ENCODE data around the gene SP6.

Gene SP6

GRCh38 chr17:47850692-47851573 lies at the start of gene SP6:
Gene SP6, minus strand, starts transcription at chr17:47851163. Its CDS starts 2,734 bp downstream, at chr17:47848429.
- Mint-ChIP-seq H3K4me3 (peak within 1 kb of the TSS; percentile 78), H3K36me3 (no peaks in the 10 kb centered on the region), H3K4me1 (peaks cover 28% of the 10 kb centered on the region), H3K9me3 (no peaks in the 10 kb centered on the region), H3K27ac (peak within 1 kb of the TSS; percentile 59), H3K27me3 (peaks cover 59% of the 10 kb centered on the region)

GRCh38 chr17:47899643-47900042 lies 48.7 kb upstream of the SP6 start:
- Mint-ChIP-seq H3K36me3 (peaks cover 7% of the 10 kb centered on the region), H3K4me3 (no peak overlapping the region), H3K27ac (no peak overlapping the region), H3K4me1 (peaks cover 60% of the 10 kb centered on the region), H3K27me3 (no peaks in the 10 kb centered on the region), H3K9me3 (no peaks in the 10 kb centered on the region)

GRCh38 chr17:47898241-47898640 lies 47.3 kb upstream of the SP6 start:
- Mint-ChIP-seq H3K9me3 (no peaks in the 10 kb centered on the region), H3K36me3 (peaks cover 3% of the 10 kb centered on the region), H3K27me3 (no peaks in the 10 kb centered on the region), H3K27ac (no peak overlapping the region), H3K4me1 (peaks cover 66% of the 10 kb centered on the region), H3K4me3 (peak overlapping the region; percentile 91)

GRCh38 chr17:47897561-47897960 lies 46.6 kb upstream of the SP6 start:
- Mint-ChIP-seq H3K36me3 (peaks cover 2% of the 10 kb centered on the region), H3K4me3 (peak overlapping the region; percentile 91), H3K9me3 (no peaks in the 10 kb centered on the region), H3K27me3 (no peaks in the 10 kb centered on the region), H3K27ac (peak overlapping the region; percentile 90), H3K4me1 (peaks cover 62% of the 10 kb centered on the region)

- Mint-ChIP-seq H3K4me1 (peaks cover 55% of the 10 kb centered on the region), H3K27ac (peak overlapping the region; percentile 90), H3K4me3 (peak overlapping the region; percentile 91), H3K36me3 (peaks cover 2% of the 10 kb centered on the region), H3K9me3 (no peaks in the 10 kb centered on the region), H3K27me3 (no peaks in the 10 kb centered on the region)
Observed at GRCh38 chr17:47896672-47897490, 45.9 kb upstream of the SP6 start.

GRCh38 chr17:47895856-47896671 lies 45.1 kb upstream of the SP6 start, which contains the start of gene SP2:
Gene SP2, plus strand, starts transcription at chr17:47896236. Its CDS starts 51 bp downstream, at chr17:47896287.
- H3K9me3 Mint-ChIP-seq: no peaks in the 10 kb centered on the region
- no peaks in the 10 kb centered on the region for H3K27me3 Mint-ChIP-seq
- peaks cover 2% of the 10 kb centered on the region for H3K36me3 Mint-ChIP-seq
- H3K4me1 Mint-ChIP-seq: peaks cover 51% of the 10 kb centered on the region
- peak within 1 kb of the TSS; percentile 94 for H3K4me3 Mint-ChIP-seq
- peak within 1 kb of the TSS; percentile 100 for H3K27ac Mint-ChIP-seq

GRCh38 chr17:47895347-47895855 lies 44.4 kb upstream of the SP6 start:
- Mint-ChIP-seq H3K4me3 (peak overlapping the region; percentile 94), H3K9me3 (no peaks in the 10 kb centered on the region), H3K36me3 (peaks cover 2% of the 10 kb centered on the region), H3K27ac (peak overlapping the region; percentile 100), H3K4me1 (peaks cover 46% of the 10 kb centered on the region), H3K27me3 (no peaks in the 10 kb centered on the region)

GRCh38 chr17:47894498-47895346 lies 43.8 kb upstream of the SP6 start:
- Mint-ChIP-seq H3K4me1 (peaks cover 46% of the 10 kb centered on the region), H3K4me3 (peak overlapping the region; percentile 94), H3K27me3 (no peaks in the 10 kb centered on the region), H3K9me3 (no peaks in the 10 kb centered on the region), H3K36me3 (peaks cover 2% of the 10 kb centered on the region), H3K27ac (peak overlapping the region; percentile 100)

- H3K9me3 Mint-ChIP-seq: no peaks in the 10 kb centered on the region
- no peak overlapping the region for H3K4me3 Mint-ChIP-seq
- H3K27ac Mint-ChIP-seq: peak overlapping the region; percentile 36
Observed at GRCh38 chr17:47891545-47892088, 40.7 kb upstream of the SP6 start.

GRCh38 chr17:47889734-47890529 lies 39.0 kb upstream of the SP6 start:
- no peaks in the 10 kb centered on the region for H3K36me3 Mint-ChIP-seq
- no peaks in the 10 kb centered on the region for H3K27me3 Mint-ChIP-seq
- no peak overlapping the region for H3K4me3 Mint-ChIP-seq
- H3K9me3 Mint-ChIP-seq: no peaks in the 10 kb centered on the region
- peaks cover 32% of the 10 kb centered on the region for H3K4me1 Mint-ChIP-seq
- H3K27ac Mint-ChIP-seq: no peak overlapping the region

More at GRCh38 chr17:47891545-47892088, 40.7 kb upstream of the SP6 start:
- no peaks in the 10 kb centered on the region for H3K27me3 Mint-ChIP-seq
- peaks cover 21% of the 10 kb centered on the region for H3K4me1 Mint-ChIP-seq
- H3K36me3 Mint-ChIP-seq: no peaks in the 10 kb centered on the region

GRCh38 chr17:47888293-47888692 lies 37.3 kb upstream of the SP6 start:
- H3K4me1 Mint-ChIP-seq: peaks cover 34% of the 10 kb centered on the region
- H3K9me3 Mint-ChIP-seq: no peaks in the 10 kb centered on the region
- no peak overlapping the region for H3K4me3 Mint-ChIP-seq
- no peak overlapping the region for H3K27ac Mint-ChIP-seq
- H3K27me3 Mint-ChIP-seq: no peaks in the 10 kb centered on the region
- no peaks in the 10 kb centered on the region for H3K36me3 Mint-ChIP-seq

- Mint-ChIP-seq H3K36me3 (no peaks in the 10 kb centered on the region), H3K27ac (no peak overlapping the region), H3K9me3 (no peaks in the 10 kb centered on the region), H3K4me3 (no peak overlapping the region), H3K27me3 (no peaks in the 10 kb centered on the region), H3K4me1 (peaks cover 40% of the 10 kb centered on the region)
Observed at GRCh38 chr17:47884905-47885730, 34.2 kb upstream of the SP6 start.

GRCh38 chr17:47884427-47884740 lies 33.4 kb upstream of the SP6 start:
- Mint-ChIP-seq H3K9me3 (no peaks in the 10 kb centered on the region), H3K27ac (no peak overlapping the region), H3K36me3 (no peaks in the 10 kb centered on the region), H3K27me3 (no peaks in the 10 kb centered on the region), H3K4me3 (no peak overlapping the region), H3K4me1 (peaks cover 35% of the 10 kb centered on the region)

Data from activated naive CD4-positive, alpha-beta T cell treated with anti-CD3 and anti-CD28 coated beads, Interleukin-2, amount 50 U/mL, for 24 hours (primary cell).